HCT116 (cell line): ENCODE results near the gene GABRA4.

Source experiments
- EZH2 ChIP-seq: fragments of 200-600 bp; sonication (generic); IDR thresholded peaks from 2 replicates; pipeline ENCODE4 v1.6.1; 2017; ENCODE audit warnings: antibody characterized with exemption, mixed run types
- REST ChIP-seq: IDR thresholded peaks from 2 replicates; pipeline ENCODE4 v1.6.1; 2012; ENCODE audit warnings: low read depth

GRCh38 chr4:47002580-47002979 is 9.2 kb upstream of the GABRA4 start:
- no peak for TF ChIP-seq EZH2
- no peak for TF ChIP-seq REST
